Ovary (tissue), 9 donors: ENCODE measurements around the gene ZNF362. TPM values are rescaled to one million over a fixed set of nuclear protein-coding genes. Genes with fewer than 3 reads are reported as not detected.
"Not testable (repeated sequence)": the region's sequence is repeated elsewhere in the genome, so short reads cannot be mapped to it uniquely, and the experiment has no call there.

Source experiments
- DNase-seq, 5 donors: peaks; one replicate each; pipeline ENCODE4 v3.0.0-alpha.2; 2019 to 2020
- H3K27ac ChIP-seq, 2 donors: fragments of 200-600 bp; one replicate each; pipeline versions ENCODE4 v1.5.1 to v1.8.0; 2019 to 2022
- H3K27me3 ChIP-seq: fragments of 200-600 bp; one replicate; pipeline ENCODE4 v1.8.0; 2022
- H3K36me3 ChIP-seq: fragments of 200-600 bp; sonication (generic); one replicate; pipeline ENCODE4 v1.5.1; 2019
- H3K4me1 ChIP-seq: one replicate; pipeline ENCODE4 v1.8.1; 2013; ENCODE audit warnings: mild to moderate bottlenecking, moderate library complexity; ENCODE audit not compliant: insufficient read depth
- H3K4me3 ChIP-seq: fragments of 200-600 bp; sonication (generic); one replicate; pipeline ENCODE4 v1.5.1; 2017
- H3K9me3 ChIP-seq, 2 donors: fragments of 200-600 bp in 1 of 2; sonication (generic) in 1 of 2; one replicate each; pipeline versions ENCODE4 v1.5.1 to v1.8.1; 2013 to 2019; ENCODE audit warnings: mild to moderate bottlenecking in 1 of 2, moderate library complexity in 1 of 2
- EP300 ChIP-seq: sonication (generic); formaldehyde crosslinking; IDR thresholded peaks from one replicate; pipeline ENCODE4 v1.6.1; 2017; ENCODE audit warnings: antibody characterized with exemption
- POLR2A ChIP-seq: fragments of 450-650 bp; IDR thresholded peaks from one replicate; pipeline ENCODE4 v1.6.1; 2017; ENCODE audit warnings: antibody characterized with exemption, mild to moderate bottlenecking, moderate library complexity
- WGBS, 3 donors: extraction: QIAGEN DNeasy Blood & Tissue Kit in 1 of 3; methylation state at CpG; one replicate each; pipeline versions ENCODE4 v1.1.5 to v1.1.7; 2013 to 2017; 5-methylcytosine and 5-hydroxymethylcytosine counted together
- intact Hi-C, 4 donors: fragments of 100-400 bp; cut with DNase I; formaldehyde crosslinking; loops; one replicate each; pipeline versions ENCODE4 v1.11.0 to v1.15.1; 2022 to 2023
- polyA plus RNA-seq, 2 donors: library from polyadenylated mRNA; stranded (reverse); fragments of 200-250 nt in 1 of 2; fragments of 350-450 nt in 1 of 2; fragmentation: Illumina TruSeq in 1 of 2; extraction: RNeasy Lipid Tissue Mini Kit (QIAGEN cat#74804) in 1 of 2; gene quantifications; one replicate each; pipeline ENCODE4 v1.2.3, GENCODE V29; 2013 to 2014
- total RNA-seq, 7 donors: library from RNA; depleted of rRNA in 2 of 7; stranded (reverse); fragments of >200 nt in 2 of 7; fragmentation: NEBNext Ultra II Directional in 3 of 7; extraction: Animal tissue kit (Norgen Biotek cat#: 25700) in 3 of 7; gene quantifications; one replicate each; pipeline versions ENCODE4 v1.1.0 to v1.2.4, GENCODE V29; 2016 to 2023
- TF ChIP-seq, protein P1 (sequence below), 3 donors: fragments of 450-650 bp in 2 of 3; fragments of 200-600 bp in 1 of 3; IDR thresholded peaks; one replicate each; pipeline versions ENCODE4 v1.5.1 to v1.8.0; 2016 to 2022; ENCODE audit warnings: antibody characterized with exemption in 3 of 3, mild to moderate bottlenecking in 1 of 3
- donor health status: DM: no; HTN: no; CAD: no; lungs with moderate emphysema.
- donor health status: DM: no; HTN: no; CAD: no.
- donor health status: Bipolar disorder and iron deficiency.
- donor health status: DM: yes; HTN: yes; CAD: no.
- donor health status: DM: no; HTN: no; CAD: no.
- donor health status: DM: yes; HTN: yes; CAD: no.

The ZNF362 gene
- total and polyA plus RNA-seq, 9 donors = 8.2 to 52.6 (median 32.7) TPM

- no peaks in the 10 kb centered on the region for H3K9me3 ChIP-seq
- H3K36me3 ChIP-seq = no peaks in the 10 kb centered on the region
- no peak for DNase-seq
- 82 to 90% (median 83%) methylated on average over 2 of the region's 2 CpGs for WGBS, 3 donors
- H3K4me3 ChIP-seq = no peak overlapping the region
- TF ChIP-seq EP300 = no peak
- TF ChIP-seq, protein P1, sequence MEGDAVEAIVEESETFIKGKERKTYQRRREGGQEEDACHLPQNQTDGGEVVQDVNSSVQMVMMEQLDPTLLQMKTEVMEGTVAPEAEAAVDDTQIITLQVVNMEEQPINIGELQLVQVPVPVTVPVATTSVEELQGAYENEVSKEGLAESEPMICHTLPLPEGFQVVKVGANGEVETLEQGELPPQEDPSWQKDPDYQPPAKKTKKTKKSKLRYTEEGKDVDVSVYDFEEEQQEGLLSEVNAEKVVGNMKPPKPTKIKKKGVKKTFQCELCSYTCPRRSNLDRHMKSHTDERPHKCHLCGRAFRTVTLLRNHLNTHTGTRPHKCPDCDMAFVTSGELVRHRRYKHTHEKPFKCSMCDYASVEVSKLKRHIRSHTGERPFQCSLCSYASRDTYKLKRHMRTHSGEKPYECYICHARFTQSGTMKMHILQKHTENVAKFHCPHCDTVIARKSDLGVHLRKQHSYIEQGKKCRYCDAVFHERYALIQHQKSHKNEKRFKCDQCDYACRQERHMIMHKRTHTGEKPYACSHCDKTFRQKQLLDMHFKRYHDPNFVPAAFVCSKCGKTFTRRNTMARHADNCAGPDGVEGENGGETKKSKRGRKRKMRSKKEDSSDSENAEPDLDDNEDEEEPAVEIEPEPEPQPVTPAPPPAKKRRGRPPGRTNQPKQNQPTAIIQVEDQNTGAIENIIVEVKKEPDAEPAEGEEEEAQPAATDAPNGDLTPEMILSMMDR (IDR thresholded peaks at IDR 0.05) = no peak
- TF ChIP-seq POLR2A = no peak
- H3K27ac ChIP-seq = no peak overlapping the region
- H3K27me3 ChIP-seq = no peaks in the 10 kb centered on the region
- intact Hi-C loops = no loop called here
- H3K4me1 ChIP-seq = no peaks in the 10 kb centered on the region
Measured at GRCh38 chr1:33287317-33287716, 31.0 kb downstream of the ZNF362 start.

GRCh38 chr1:33288976-33289857 lies 32.9 kb downstream of the ZNF362 start:
- DNase-seq = peak in 1 of 5 donors; percentile 33
- H3K27ac ChIP-seq = no peak overlapping the region
- intact Hi-C loops = no loop called here
- H3K4me3 ChIP-seq = no peak overlapping the region
- TF ChIP-seq POLR2A (no peak), EP300 (no peak)
- TF ChIP-seq, protein P1 (IDR thresholded peaks at IDR 0.05) = no peak
- 80 to 89% (median 87%) methylated on average over 16 of the region's 16 CpGs for WGBS, 3 donors
- H3K4me1 ChIP-seq = peaks cover 3% of the 10 kb centered on the region
- H3K36me3 ChIP-seq = no peaks in the 10 kb centered on the region
- no peaks in the 10 kb centered on the region for H3K9me3 ChIP-seq
- H3K27me3 ChIP-seq = no peaks in the 10 kb centered on the region

DNA sequence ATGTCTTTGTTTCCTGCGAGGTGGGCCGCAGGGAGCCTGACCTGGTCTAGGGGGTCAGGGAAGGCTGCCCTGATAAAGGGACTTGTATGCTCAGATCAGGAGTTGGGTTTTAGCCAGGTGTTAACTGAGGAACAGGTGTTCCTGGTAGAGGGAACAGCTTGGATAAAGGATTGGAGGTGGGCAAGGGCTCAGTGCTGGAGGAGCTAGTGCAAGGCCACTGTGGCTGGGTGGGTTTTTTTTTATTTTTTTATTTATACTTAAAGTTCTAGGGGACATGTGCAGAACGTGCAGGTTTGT lies 33.5 kb downstream of the ZNF362 start:
- H3K4me3 ChIP-seq = no peak overlapping the region

DNA sequence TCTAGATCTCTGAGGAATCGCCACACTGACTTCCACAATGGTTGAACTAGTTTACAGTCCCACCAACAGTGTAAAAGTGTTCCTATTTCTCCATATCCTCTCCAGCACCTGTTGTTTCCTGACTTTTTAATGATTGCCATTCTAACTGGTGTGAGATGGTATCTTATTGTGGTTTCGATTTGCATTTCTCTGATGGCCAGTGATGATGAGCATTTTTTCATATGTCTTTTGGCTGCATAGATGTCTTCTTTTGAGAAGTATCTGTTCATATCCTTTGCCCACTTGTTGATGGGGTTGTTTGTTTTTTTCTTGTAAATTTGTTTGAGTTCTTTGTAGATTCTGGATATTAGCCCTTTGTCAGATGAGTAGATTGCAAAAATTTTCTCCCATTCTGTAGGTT lies 34.3 kb downstream of the ZNF362 start:
- not testable (repeated sequence) for DNase-seq, H3K27me3 ChIP-seq, H3K4me3 ChIP-seq, H3K27ac ChIP-seq, H3K36me3 ChIP-seq, H3K4me1 ChIP-seq, H3K9me3 ChIP-seq
- intact Hi-C loops = loop anchor here in 1 of 4 donors (10.0 kb wide), 1 partner anchor 174 kb away; no protein-coding TSS in a partner anchor
- 84 to 100% (median 92%) methylated on average over 1 of the region's 2 CpGs for WGBS, 3 donors

More for the DNA sequence above, 33.5 kb downstream of the ZNF362 start:
- no peaks in the 10 kb centered on the region for H3K9me3 ChIP-seq
- intact Hi-C loops = loop anchor here in 1 of 4 donors (10.0 kb wide), 1 partner anchor 175 kb away; no protein-coding TSS in a partner anchor
- H3K27me3 ChIP-seq = no peaks in the 10 kb centered on the region
- WGBS, 3 donors = 77 to 88% (median 82%) methylated on average over 3 of the region's 3 CpGs
- H3K27ac ChIP-seq = no peak overlapping the region
- peaks cover 3% of the 10 kb centered on the region for H3K4me1 ChIP-seq
- no peak for DNase-seq
- TF ChIP-seq, protein P1 (IDR thresholded peaks at IDR 0.05) = no peak
- TF ChIP-seq EP300 = no peak
- no peak for TF ChIP-seq POLR2A
- H3K36me3 ChIP-seq = no peaks in the 10 kb centered on the region

DNA sequence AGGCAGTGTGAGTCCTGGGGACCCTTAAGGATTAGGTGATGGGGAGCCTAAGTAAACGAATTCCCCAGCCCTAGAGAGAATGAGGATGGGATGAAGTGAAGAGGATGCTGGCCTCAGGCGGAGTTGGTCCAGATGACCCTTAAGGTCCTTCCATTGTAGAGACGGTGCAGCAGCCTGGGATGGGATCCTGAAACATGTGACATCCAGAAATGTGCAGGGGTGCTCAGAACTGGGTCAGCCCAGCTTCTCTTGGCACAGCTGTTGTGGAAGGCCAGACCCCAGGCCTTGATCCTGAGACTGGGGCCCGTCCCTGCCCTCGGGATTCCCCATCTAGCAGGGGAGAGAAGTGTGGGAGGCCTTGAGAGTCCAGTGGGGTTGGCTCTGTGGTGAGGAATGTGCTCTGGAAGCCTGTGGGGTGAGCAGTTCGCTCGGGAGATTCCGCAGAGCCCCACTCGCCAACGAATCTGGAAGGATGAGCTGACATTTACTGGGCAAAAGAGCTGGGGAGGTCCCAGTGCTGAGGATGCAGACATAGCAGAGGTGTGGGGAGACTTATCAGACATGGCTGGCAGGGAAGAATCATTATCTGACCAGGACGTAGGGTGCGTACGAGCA lies 36.5 kb downstream of the ZNF362 start:
- no peaks in the 10 kb centered on the region for H3K36me3 ChIP-seq
- no peak overlapping the region for H3K4me3 ChIP-seq
- intact Hi-C loops = loop anchor here in 1 of 4 donors (10.0 kb wide), 1 partner anchor 172 kb away; no protein-coding TSS in a partner anchor
- DNase-seq = peak in 2 of 5 donors; percentile 31 to 51
- H3K27ac ChIP-seq = no peak overlapping the region
- TF ChIP-seq POLR2A (no peak), EP300 (no peak)
- TF ChIP-seq, protein P1 (IDR thresholded peaks at IDR 0.05) = no peak
- H3K9me3 ChIP-seq = no peaks in the 10 kb centered on the region
- no peaks in the 10 kb centered on the region for H3K27me3 ChIP-seq
- peaks cover 3% of the 10 kb centered on the region for H3K4me1 ChIP-seq
- WGBS, 3 donors = 32 to 36% (median 32%) methylated on average over 13 of the region's 13 CpGs
